HEK293 (cell line): ENCODE data around the gene NR3C1.

Experiments
- ZNF433 ChIP-seq: fragments of 450-650 bp; formaldehyde crosslinking; IDR thresholded peaks from 2 replicates; pipeline ENCODE4 v1.5.1; 2016; ENCODE audit warnings: missing biosample characterization, missing genetic modification characterization, low read depth
- ZNF664 ChIP-seq: fragments of 450-650 bp; formaldehyde crosslinking; IDR thresholded peaks from 2 replicates; pipeline ENCODE4 v1.5.1; 2016; ENCODE audit warnings: missing biosample characterization, missing genetic modification characterization
- ZSCAN30 ChIP-seq: fragments of 450-650 bp; IDR thresholded peaks from 2 replicates; pipeline ENCODE4 v1.5.1; 2018; ENCODE audit warnings: missing biosample characterization, mild to moderate bottlenecking, missing genetic modification characterization, moderate library complexity
- TF ChIP-seq, protein P1 (sequence below): fragments of 450-650 bp; formaldehyde crosslinking; IDR thresholded peaks from 2 replicates; pipeline ENCODE4 v1.5.1; 2016; ENCODE audit warnings: missing biosample characterization, missing genetic modification characterization
- TF ChIP-seq, protein P2 (sequence below): fragments of 450-650 bp; formaldehyde crosslinking; IDR thresholded peaks from 2 replicates; pipeline ENCODE4 v1.5.1; 2016; ENCODE audit warnings: missing biosample characterization, missing genetic modification characterization

DNA sequence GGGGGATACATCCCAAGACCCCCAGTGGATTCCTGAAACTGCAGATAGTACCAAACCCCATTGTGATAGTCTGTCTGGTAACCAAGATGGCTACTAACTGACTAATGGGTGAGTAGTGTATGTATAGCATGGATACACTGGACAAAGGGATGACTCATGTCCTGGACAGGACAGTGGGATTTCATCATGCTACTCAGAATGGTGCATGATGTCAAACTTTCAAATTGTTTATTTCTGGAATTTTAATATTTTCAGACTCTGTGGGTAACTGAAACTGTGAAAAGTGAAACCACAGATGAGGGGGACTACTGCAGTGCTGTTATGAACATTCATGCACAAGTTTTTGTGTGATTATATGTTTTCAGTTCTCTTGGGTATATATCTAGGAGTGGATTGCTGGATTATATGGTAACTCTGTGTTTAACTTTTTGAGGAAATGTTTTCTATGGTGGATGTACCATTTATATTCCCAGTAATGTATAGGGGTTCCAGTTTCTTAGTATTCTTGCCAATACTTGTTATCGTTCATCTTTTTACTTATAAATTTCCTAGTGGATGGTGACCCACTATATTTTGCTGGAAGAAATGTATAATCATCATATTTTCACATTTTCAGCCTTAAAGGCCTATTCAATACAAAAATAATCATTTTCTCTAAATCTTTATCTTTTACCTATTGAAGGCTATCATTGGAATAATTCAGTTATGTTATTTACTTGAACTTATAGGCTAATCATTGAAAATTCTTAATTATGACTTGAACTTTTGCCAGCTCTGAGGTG is 140.9 kb downstream of the NR3C1 start:
- TF ChIP-seq ZNF433 (tag by site-specific recombination) (no peak), ZSCAN30 (no peak), ZNF664 (no peak)
- TF ChIP-seq, protein P1, sequence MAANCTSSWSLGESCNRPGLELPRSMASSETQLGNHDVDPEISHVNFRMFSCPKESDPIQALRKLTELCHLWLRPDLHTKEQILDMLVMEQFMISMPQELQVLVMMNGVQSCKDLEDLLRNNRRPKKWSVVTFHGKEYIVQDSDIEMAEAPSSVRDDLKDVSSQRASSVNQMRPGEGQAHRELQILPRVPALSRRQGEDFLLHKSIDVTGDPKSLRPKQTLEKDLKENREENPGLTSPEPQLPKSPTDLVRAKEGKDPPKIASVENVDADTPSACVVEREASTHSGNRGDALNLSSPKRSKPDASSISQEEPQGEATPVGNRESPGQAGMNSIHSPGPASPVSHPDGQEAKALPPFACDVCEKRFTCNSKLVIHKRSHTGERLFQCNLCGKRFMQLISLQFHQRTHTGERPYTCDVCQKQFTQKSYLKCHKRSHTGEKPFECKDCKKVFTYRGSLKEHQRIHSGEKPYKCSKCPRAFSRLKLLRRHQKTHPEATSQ, result no peak
- TF ChIP-seq, protein P2, sequence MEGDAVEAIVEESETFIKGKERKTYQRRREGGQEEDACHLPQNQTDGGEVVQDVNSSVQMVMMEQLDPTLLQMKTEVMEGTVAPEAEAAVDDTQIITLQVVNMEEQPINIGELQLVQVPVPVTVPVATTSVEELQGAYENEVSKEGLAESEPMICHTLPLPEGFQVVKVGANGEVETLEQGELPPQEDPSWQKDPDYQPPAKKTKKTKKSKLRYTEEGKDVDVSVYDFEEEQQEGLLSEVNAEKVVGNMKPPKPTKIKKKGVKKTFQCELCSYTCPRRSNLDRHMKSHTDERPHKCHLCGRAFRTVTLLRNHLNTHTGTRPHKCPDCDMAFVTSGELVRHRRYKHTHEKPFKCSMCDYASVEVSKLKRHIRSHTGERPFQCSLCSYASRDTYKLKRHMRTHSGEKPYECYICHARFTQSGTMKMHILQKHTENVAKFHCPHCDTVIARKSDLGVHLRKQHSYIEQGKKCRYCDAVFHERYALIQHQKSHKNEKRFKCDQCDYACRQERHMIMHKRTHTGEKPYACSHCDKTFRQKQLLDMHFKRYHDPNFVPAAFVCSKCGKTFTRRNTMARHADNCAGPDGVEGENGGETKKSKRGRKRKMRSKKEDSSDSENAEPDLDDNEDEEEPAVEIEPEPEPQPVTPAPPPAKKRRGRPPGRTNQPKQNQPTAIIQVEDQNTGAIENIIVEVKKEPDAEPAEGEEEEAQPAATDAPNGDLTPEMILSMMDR, result no peak
